HUES64 (cell line): ENCODE measurements around the gene CNOT4.

Source experiments
- H3K27ac ChIP-seq: 2 replicates; pipeline ENCODE4 v1.7.0; 2013; ENCODE audit warnings: low read depth, low read length, inconsistent platforms
- H3K27me3 ChIP-seq: 2 replicates; pipeline ENCODE4 v1.6.1; 2013; ENCODE audit warnings: mild to moderate bottlenecking, low read length; ENCODE audit not compliant: insufficient read depth
- H3K36me3 ChIP-seq: 2 replicates; pipeline ENCODE4 v1.6.1; 2013; ENCODE audit warnings: mild to moderate bottlenecking, low read length; ENCODE audit not compliant: insufficient read depth
- H3K4me1 ChIP-seq: 2 replicates; pipeline ENCODE4 v1.6.1; 2013; ENCODE audit warnings: mild to moderate bottlenecking, low read length, moderate library complexity; ENCODE audit not compliant: insufficient read depth
- H3K4me3 ChIP-seq: 2 replicates; pipeline ENCODE4 v1.5.1; 2013; ENCODE audit warnings: mild to moderate bottlenecking, low read length, moderate library complexity
- H3K9ac ChIP-seq: 2 replicates; pipeline ENCODE4 v1.6.1; 2013; ENCODE audit warnings: mild to moderate bottlenecking, low read depth, low read length
- H3K9me3 ChIP-seq: 2 replicates; pipeline ENCODE4 v1.6.1; 2013; ENCODE audit warnings: low read depth, low read length; ENCODE audit not compliant: insufficient read depth
- WGBS: fragments of 150-250, 120-280 bp; methylation state at CpG from one replicate; pipeline ENCODE4 v1.1.7; 2013; ENCODE audit warnings: missing lambda C conversion rate; 5-methylcytosine and 5-hydroxymethylcytosine counted together

CNOT4 gene

GRCh38 chr7:135416431-135416830 is 93.5 kb downstream of the CNOT4 start:
- no peaks in the 10 kb centered on the region for H3K9me3 ChIP-seq
- WGBS, result 95% methylated on average over 3 of the region's 3 CpGs
- H3K4me3 ChIP-seq, result no peak overlapping the region
- no peaks in the 10 kb centered on the region for H3K27me3 ChIP-seq
- peaks cover 7% of the 10 kb centered on the region for H3K4me1 ChIP-seq
- 0 out of 2 replicates have a peak, but pooled peaks cover 3% of the 10 kb centered on the region for H3K36me3 ChIP-seq
- H3K27ac ChIP-seq, result no peak overlapping the region
- no peak overlapping the region for H3K9ac ChIP-seq

- no peak overlapping the region for H3K9ac ChIP-seq
- H3K27me3 ChIP-seq, result no peaks in the 10 kb centered on the region
- 95% methylated on average over 1 of the region's 2 CpGs for WGBS
- no peak overlapping the region for H3K4me3 ChIP-seq
- 0 out of 2 replicates have a peak, but pooled peaks cover 3% of the 10 kb centered on the region for H3K36me3 ChIP-seq
- H3K4me1 ChIP-seq, result no peaks in the 10 kb centered on the region
- H3K9me3 ChIP-seq, result no peaks in the 10 kb centered on the region
- no peak overlapping the region for H3K27ac ChIP-seq
These were observed 95.0 kb downstream of the CNOT4 start for GRCh38 chr7:135414850-135415439.

GRCh38 chr7:135414208-135414607 is 95.7 kb downstream of the CNOT4 start:
- Histone ChIP-seq H3K27me3 (no peaks in the 10 kb centered on the region), H3K27ac (no peak overlapping the region), H3K4me1 (no peaks in the 10 kb centered on the region), H3K4me3 (no peak overlapping the region), H3K9me3 (no peaks in the 10 kb centered on the region), H3K36me3 (0 out of 2 replicates have a peak, but pooled peaks cover 3% of the 10 kb centered on the region), H3K9ac (no peak overlapping the region)
- WGBS, result 94% methylated on average over 3 of the region's 3 CpGs

- Histone ChIP-seq H3K36me3 (no peaks in the 10 kb centered on the region), H3K4me1 (no peaks in the 10 kb centered on the region), H3K9me3 (no peaks in the 10 kb centered on the region), H3K4me3 (no peak overlapping the region), H3K27ac (no peak overlapping the region), H3K9ac (no peak overlapping the region), H3K27me3 (no peaks in the 10 kb centered on the region)
These were observed 98.8 kb downstream of the CNOT4 start for GRCh38 chr7:135411098-135411497.

GRCh38 chr7:135410543-135410942 is 99.4 kb downstream of the CNOT4 start:
- Histone ChIP-seq H3K4me3 (no peak overlapping the region), H3K4me1 (no peaks in the 10 kb centered on the region), H3K27me3 (no peaks in the 10 kb centered on the region), H3K27ac (no peak overlapping the region), H3K9ac (no peak overlapping the region), H3K36me3 (no peaks in the 10 kb centered on the region), H3K9me3 (no peaks in the 10 kb centered on the region)
- WGBS, result 97% methylated on average over 3 of the region's 3 CpGs

GRCh38 chr7:135409845-135410542 is 99.9 kb downstream of the CNOT4 start:
- Histone ChIP-seq H3K4me3 (no peak overlapping the region), H3K4me1 (no peaks in the 10 kb centered on the region), H3K27me3 (no peaks in the 10 kb centered on the region), H3K9me3 (no peaks in the 10 kb centered on the region), H3K36me3 (no peaks in the 10 kb centered on the region), H3K27ac (no peak overlapping the region), H3K9ac (no peak overlapping the region)
- WGBS, result 100% methylated on average over 2 of the region's 2 CpGs

- Histone ChIP-seq H3K4me3 (no peak overlapping the region), H3K9ac (no peak overlapping the region), H3K36me3 (no peaks in the 10 kb centered on the region), H3K27ac (no peak overlapping the region), H3K27me3 (no peaks in the 10 kb centered on the region), H3K4me1 (no peaks in the 10 kb centered on the region), H3K9me3 (no peaks in the 10 kb centered on the region)
These were observed 102.0 kb downstream of the CNOT4 start for GRCh38 chr7:135407884-135408283.

- Histone ChIP-seq H3K36me3 (no peaks in the 10 kb centered on the region), H3K4me3 (no peak overlapping the region), H3K27me3 (no peaks in the 10 kb centered on the region), H3K9ac (no peak overlapping the region), H3K4me1 (no peaks in the 10 kb centered on the region), H3K27ac (no peak overlapping the region), H3K9me3 (no peaks in the 10 kb centered on the region)
- WGBS, result 86% methylated on average over 3 of the region's 3 CpGs
These were observed 103.0 kb downstream of the CNOT4 start for GRCh38 chr7:135406918-135407317.

- H3K9ac ChIP-seq, result no peak overlapping the region
- H3K27me3 ChIP-seq, result no peaks in the 10 kb centered on the region
- 96% methylated on average over 2 of the region's 2 CpGs for WGBS
- H3K27ac ChIP-seq, result no peak overlapping the region
- no peaks in the 10 kb centered on the region for H3K4me1 ChIP-seq
- H3K9me3 ChIP-seq, result no peaks in the 10 kb centered on the region
- no peaks in the 10 kb centered on the region for H3K36me3 ChIP-seq
- no peak overlapping the region for H3K4me3 ChIP-seq
These were observed 103.9 kb downstream of the CNOT4 start for GRCh38 chr7:135405969-135406368.

- H3K4me1 ChIP-seq, result peaks cover 6% of the 10 kb centered on the region; the same call in 1 of the 2 replicates
- 98% methylated on average over 2 of the region's 3 CpGs for WGBS
- H3K27ac ChIP-seq, result no peak overlapping the region
- no peaks in the 10 kb centered on the region for H3K36me3 ChIP-seq
- no peak overlapping the region for H3K9ac ChIP-seq
- no peaks in the 10 kb centered on the region for H3K9me3 ChIP-seq
- H3K4me3 ChIP-seq, result no peak overlapping the region
- no peaks in the 10 kb centered on the region for H3K27me3 ChIP-seq
These were observed 106.6 kb downstream of the CNOT4 start for GRCh38 chr7:135403302-135403701.

GRCh38 chr7:135397689-135398088 is 112.2 kb downstream of the CNOT4 start:
- H3K27me3 ChIP-seq, result no peaks in the 10 kb centered on the region
- H3K36me3 ChIP-seq, result peaks cover 25% of the 10 kb centered on the region

More at GRCh38 chr7:135397689-135398088, 112.2 kb downstream of the CNOT4 start:
- no peak overlapping the region for H3K4me3 ChIP-seq
- H3K4me1 ChIP-seq, result peaks cover 6% of the 10 kb centered on the region; the same call in 1 of the 2 replicates
- no peaks in the 10 kb centered on the region for H3K9me3 ChIP-seq
- H3K9ac ChIP-seq, result no peak overlapping the region
- H3K27ac ChIP-seq, result no peak overlapping the region
